ENCODE measurements around the gene ADGRL1. TPM values are rescaled to one million over a fixed set of nuclear protein-coding genes. Genes with fewer than 3 reads are reported as not detected.

Gene ADGRL1
- total and polyA plus RNA-seq, 9 of the 15 experiments (the other 6 are each of a cell fraction or from before 2014, with no cell fraction given) = 0.14 to 37.0 (median 8.6) TPM

DNA sequence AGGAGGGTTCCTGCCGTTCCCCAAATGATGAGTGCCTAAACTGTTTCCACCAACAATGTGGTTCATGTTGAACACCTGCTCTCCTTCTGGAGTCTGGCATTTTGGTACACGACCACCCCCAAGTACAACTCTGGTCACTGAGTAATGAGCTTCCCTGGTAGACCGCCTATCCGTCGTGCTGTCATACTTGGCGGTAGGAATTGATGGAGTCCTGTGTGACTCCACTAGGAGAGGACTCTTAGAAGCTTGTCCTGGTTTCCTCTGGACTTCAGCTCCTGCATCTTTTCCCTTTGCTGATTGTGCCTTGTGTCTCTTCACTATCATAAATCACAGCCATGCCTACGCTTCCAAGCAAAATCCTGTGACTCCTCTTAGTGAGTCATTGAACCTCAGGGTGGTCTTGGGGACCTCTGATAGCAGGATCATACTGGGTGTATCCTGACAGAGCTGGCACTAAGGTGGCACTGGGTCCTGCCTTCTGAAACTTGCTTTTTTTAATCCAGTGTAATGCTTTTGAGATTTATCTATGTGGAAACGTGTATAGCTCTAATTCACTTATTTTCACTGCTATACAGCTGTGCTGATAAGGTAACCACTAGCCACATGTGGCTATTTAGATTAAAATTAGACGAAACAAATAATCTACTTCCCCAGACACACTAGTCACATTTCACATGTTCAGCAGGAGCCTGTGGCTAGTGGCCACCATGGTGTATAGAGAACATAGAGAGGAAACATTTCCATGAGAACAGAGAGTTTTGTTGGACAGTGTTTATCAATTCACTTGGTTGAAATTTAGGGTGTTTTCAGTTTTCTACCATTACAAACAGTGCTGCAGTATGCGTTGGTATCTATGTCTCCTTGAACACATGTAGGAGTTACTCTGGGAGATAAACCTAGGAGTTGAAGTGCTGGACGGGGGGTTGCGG lies 63.4 kb downstream of the ADGRL1 start (continued):
- TF ChIP-seq TAF15 (IDR thresholded peaks at IDR 0.05; ENCODE audit: low read depth, low read length) (no peak), EP300 (IDR thresholded peaks at IDR 0.05; ENCODE audit: low read length) (peak; percentile 40), NR2C1 (IDR thresholded peaks at IDR 0.05) (no peak), NR2C1 (tag; IDR thresholded peaks at IDR 0.05) (peak; percentile 43; the same call in 1 of the 2 replicates), CTBP1 (IDR thresholded peaks at IDR 0.05; ENCODE audit: borderline replicate concordance) (peak; percentile 44; the same call in 1 of the 2 replicates), PHTF2 (CRISPR knock-in tag; IDR thresholded peaks at IDR 0.05) (no peak), TAL1 (IDR thresholded peaks at IDR 0.05) (peak; percentile 93), SUPT5H (IDR thresholded peaks at IDR 0.05) (no peak), TEAD1 (CRISPR knock-in tag; IDR thresholded peaks at IDR 0.05) (peak; percentile 13 to 26; a peak in 1 of 4 replicates), ZFP36 (IDR thresholded peaks at IDR 0.05; ENCODE audit: low read depth, low read length, partially characterized antibody) (no peak), ARID1B (IDR thresholded peaks at IDR 0.05) (peak; percentile 95), ZNF263 (CRISPR knock-in tag; IDR thresholded peaks at IDR 0.05; ENCODE audit: borderline replicate concordance) (no peak), SPI1 (IDR thresholded peaks at IDR 0.05; ENCODE audit: borderline replicate concordance, low read depth, low read length) (no peak), FOXP1 (CRISPR knock-in tag; IDR thresholded peaks at IDR 0.05) (no peak), DDX20 (tag; IDR thresholded peaks at IDR 0.05; ENCODE audit: low read depth) (0 out of 2 replicates have a peak, but pooled peaks have one; percentile 25), CHD4 (IDR thresholded peaks at IDR 0.05; ENCODE audit: insufficient read depth, insufficient replicate concordance, low read depth, low read length, poor library complexity, severe bottlenecking) (no peak), KHSRP (IDR thresholded peaks at IDR 0.05) (peak; percentile 50; the same call in 1 of the 2 replicates)
- TF ChIP-seq, protein P1, sequence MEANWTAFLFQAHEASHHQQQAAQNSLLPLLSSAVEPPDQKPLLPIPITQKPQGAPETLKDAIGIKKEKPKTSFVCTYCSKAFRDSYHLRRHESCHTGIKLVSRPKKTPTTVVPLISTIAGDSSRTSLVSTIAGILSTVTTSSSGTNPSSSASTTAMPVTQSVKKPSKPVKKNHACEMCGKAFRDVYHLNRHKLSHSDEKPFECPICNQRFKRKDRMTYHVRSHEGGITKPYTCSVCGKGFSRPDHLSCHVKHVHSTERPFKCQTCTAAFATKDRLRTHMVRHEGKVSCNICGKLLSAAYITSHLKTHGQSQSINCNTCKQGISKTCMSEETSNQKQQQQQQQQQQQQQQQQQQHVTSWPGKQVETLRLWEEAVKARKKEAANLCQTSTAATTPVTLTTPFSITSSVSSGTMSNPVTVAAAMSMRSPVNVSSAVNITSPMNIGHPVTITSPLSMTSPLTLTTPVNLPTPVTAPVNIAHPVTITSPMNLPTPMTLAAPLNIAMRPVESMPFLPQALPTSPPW (CRISPR knock-in tag; IDR thresholded peaks at IDR 0.05) = peak; percentile 57
- TF ChIP-seq, protein P2, sequence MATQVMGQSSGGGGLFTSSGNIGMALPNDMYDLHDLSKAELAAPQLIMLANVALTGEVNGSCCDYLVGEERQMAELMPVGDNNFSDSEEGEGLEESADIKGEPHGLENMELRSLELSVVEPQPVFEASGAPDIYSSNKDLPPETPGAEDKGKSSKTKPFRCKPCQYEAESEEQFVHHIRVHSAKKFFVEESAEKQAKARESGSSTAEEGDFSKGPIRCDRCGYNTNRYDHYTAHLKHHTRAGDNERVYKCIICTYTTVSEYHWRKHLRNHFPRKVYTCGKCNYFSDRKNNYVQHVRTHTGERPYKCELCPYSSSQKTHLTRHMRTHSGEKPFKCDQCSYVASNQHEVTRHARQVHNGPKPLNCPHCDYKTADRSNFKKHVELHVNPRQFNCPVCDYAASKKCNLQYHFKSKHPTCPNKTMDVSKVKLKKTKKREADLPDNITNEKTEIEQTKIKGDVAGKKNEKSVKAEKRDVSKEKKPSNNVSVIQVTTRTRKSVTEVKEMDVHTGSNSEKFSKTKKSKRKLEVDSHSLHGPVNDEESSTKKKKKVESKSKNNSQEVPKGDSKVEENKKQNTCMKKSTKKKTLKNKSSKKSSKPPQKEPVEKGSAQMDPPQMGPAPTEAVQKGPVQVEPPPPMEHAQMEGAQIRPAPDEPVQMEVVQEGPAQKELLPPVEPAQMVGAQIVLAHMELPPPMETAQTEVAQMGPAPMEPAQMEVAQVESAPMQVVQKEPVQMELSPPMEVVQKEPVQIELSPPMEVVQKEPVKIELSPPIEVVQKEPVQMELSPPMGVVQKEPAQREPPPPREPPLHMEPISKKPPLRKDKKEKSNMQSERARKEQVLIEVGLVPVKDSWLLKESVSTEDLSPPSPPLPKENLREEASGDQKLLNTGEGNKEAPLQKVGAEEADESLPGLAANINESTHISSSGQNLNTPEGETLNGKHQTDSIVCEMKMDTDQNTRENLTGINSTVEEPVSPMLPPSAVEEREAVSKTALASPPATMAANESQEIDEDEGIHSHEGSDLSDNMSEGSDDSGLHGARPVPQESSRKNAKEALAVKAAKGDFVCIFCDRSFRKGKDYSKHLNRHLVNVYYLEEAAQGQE (IDR thresholded peaks at IDR 0.05; ENCODE audit: borderline replicate concordance) = peak; percentile 9; the same call in 1 of the 2 replicates
- TF ChIP-seq, protein P2 (CRISPR knock-in tag; IDR thresholded peaks at IDR 0.05; ENCODE audit: low read depth) = no peak
